HG02840 (cell line): ENCODE data around the gene PROSER1.
A peak's percentile ranks its signal among the peaks of the same experiment; 100 is the strongest.
"Not testable (repeated sequence)": the region's sequence is repeated elsewhere in the genome, so short reads cannot be mapped to it uniquely, and the experiment has no call there.

Experiments used
- ATAC-seq: cut with Tn5 transposase; IDR thresholded peaks from one replicate; pipeline ENCODE4 v1.9.1; 2021; ENCODE audit warnings: mild to moderate bottlenecking, moderate library complexity, moderate number of reproducible peaks; ENCODE audit not compliant: unreplicated experiment, low FRiP score

The PROSER1 gene

GRCh38 chr13:39037880-39038568, at the start of gene PROSER1, which contains the start of gene NHLRC3:
Gene PROSER1, minus strand, starts transcription at chr13:39038089. Its CDS starts 847 bp downstream, at chr13:39037242.
Gene NHLRC3, plus strand, starts transcription at chr13:39038456. Its CDS starts 184 bp downstream, at chr13:39038640.
- ATAC-seq: peak; percentile 71

GRCh38 chr13:39086251-39086945, 48.5 kb upstream of the PROSER1 start:
- ATAC-seq: not testable (repeated sequence)

GRCh38 chr13:39073983-39074382, 36.1 kb upstream of the PROSER1 start:
- no peak for ATAC-seq

- no peak for ATAC-seq
Observed at GRCh38 chr13:39072842-39073241, 35.0 kb upstream of the PROSER1 start.

GRCh38 chr13:39062004-39062403, 24.1 kb upstream of the PROSER1 start:
- ATAC-seq: no peak

GRCh38 chr13:39058040-39058439, 20.2 kb upstream of the PROSER1 start:
- ATAC-seq: no peak

- ATAC-seq: no peak
Observed at GRCh38 chr13:39056018-39056417, 18.1 kb upstream of the PROSER1 start.

GRCh38 chr13:39054112-39054511, 16.2 kb upstream of the PROSER1 start:
- no peak for ATAC-seq

- no peak for ATAC-seq
Observed at GRCh38 chr13:39052944-39053343, 15.1 kb upstream of the PROSER1 start.

- no peak for ATAC-seq
Observed at GRCh38 chr13:39051157-39051556, 13.3 kb upstream of the PROSER1 start.

- ATAC-seq: no peak
Observed at GRCh38 chr13:39049274-39049673, 11.4 kb upstream of the PROSER1 start.

GRCh38 chr13:39048806-39049205, 10.9 kb upstream of the PROSER1 start:
- ATAC-seq: no peak

- ATAC-seq: no peak
Observed at GRCh38 chr13:39047560-39047959, 9.7 kb upstream of the PROSER1 start.

GRCh38 chr13:39044536-39044935, 6.6 kb upstream of the PROSER1 start:
- peak; percentile 82 for ATAC-seq

- no peak for ATAC-seq
Observed at GRCh38 chr13:39040206-39040605, 2.3 kb upstream of the PROSER1 start.

- ATAC-seq: no peak
Observed at GRCh38 chr13:39039041-39039440, 1.2 kb upstream of the PROSER1 start.

- ATAC-seq: peak; percentile 32
Observed at GRCh38 chr13:39038569-39039030, 711 bp upstream of the PROSER1 start.

- peak; percentile 23 for ATAC-seq
Observed at GRCh38 chr13:39037410-39037879, 444 bp downstream of the PROSER1 start.

GRCh38 chr13:39036212-39036611, 1.7 kb downstream of the PROSER1 start:
- no peak for ATAC-seq

GRCh38 chr13:39035799-39036198, 2.1 kb downstream of the PROSER1 start:
- no peak for ATAC-seq

- ATAC-seq: no peak
Observed at GRCh38 chr13:39035204-39035603, 2.7 kb downstream of the PROSER1 start.

GRCh38 chr13:39034085-39034484, 3.8 kb downstream of the PROSER1 start:
- no peak for ATAC-seq
